NOMO-1 (cell line): Measurements from ENCODE around the gene ZNF212.

Source experiments
- DNase-seq, 2 experiments: peaks; one replicate each; lab custom pipeline; 2025; ENCODE audit not compliant: unreplicated experiment in 2 of 2; lab: John Stamatoyannopoulos, UW

Gene ZNF212

GRCh38 chr7:149239345-149240143 lies at the start of gene ZNF212:
TSS of gene ZNF212 (plus strand) at chr7:149239651. CDS start at chr7:149239779, 128 bp downstream.
- peak; percentile 67 to 78 for DNase-seq

- DNase-seq = no peak
Measured at GRCh38 chr7:149191851-149192250, 47.6 kb upstream of the ZNF212 start.

GRCh38 chr7:149194799-149195179 lies 44.7 kb upstream of the ZNF212 start:
- no peak for DNase-seq

- DNase-seq = peak; percentile 31 to 33
Measured at GRCh38 chr7:149195180-149196150, 44.0 kb upstream of the ZNF212 start, which contains the start of gene ZNF282. TSS of gene ZNF282 (plus strand) at chr7:149195546. CDS start at chr7:149195590, 44 bp downstream.

DNA sequence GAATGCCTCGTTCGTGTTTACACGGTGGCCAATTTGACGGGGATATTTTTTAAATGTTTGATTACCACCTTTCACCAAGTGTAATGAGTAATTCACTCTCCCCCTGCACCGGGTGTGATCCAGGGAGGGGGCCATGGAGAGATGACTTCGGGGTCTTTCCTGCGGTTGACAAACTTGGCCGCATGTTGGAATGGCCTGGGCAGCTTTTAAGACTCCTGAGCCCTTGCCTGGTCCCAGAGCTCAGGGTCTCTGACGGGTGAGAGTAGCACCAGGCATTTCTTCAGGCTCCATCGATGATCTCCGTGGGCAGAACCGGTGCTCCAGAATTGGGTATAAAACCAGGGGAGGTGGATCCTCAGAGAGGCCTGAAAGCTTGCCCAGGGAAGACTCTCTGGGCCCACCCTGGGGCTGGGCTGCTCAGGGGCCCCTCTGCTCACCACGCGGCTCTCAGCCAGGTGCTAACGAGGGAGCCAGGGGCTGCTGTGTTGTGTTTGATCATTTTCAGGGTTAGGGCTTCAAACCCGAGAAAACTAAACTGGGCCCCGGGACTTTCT lies 43.2 kb upstream of the ZNF212 start:
- DNase-seq = no peak

DNA sequence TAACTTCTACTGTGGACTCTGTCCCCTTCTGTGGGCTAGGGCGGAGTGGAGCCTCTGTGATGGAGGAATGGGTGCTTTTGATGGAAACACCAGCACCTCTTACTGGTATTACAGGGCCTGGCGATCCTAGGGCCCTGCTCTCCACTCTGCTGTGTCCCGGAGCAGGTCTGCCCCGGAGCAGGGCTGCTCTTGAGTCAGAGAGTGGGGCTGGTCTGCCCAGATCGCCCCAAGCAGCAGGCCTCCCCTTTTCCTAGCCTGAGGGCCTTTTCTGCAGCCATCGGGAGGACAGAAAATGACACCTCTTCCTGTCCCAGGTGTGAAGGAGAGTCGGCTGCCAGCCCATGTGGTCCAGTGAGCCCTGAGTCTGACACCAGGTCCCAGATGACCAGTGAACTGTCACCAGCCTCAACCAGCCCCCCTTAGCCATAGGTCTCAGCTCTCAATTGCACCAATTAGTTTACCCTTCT lies 42.7 kb upstream of the ZNF212 start:
- no peak for DNase-seq

GRCh38 chr7:149197675-149198074 lies 41.8 kb upstream of the ZNF212 start:
- DNase-seq = no peak

DNA sequence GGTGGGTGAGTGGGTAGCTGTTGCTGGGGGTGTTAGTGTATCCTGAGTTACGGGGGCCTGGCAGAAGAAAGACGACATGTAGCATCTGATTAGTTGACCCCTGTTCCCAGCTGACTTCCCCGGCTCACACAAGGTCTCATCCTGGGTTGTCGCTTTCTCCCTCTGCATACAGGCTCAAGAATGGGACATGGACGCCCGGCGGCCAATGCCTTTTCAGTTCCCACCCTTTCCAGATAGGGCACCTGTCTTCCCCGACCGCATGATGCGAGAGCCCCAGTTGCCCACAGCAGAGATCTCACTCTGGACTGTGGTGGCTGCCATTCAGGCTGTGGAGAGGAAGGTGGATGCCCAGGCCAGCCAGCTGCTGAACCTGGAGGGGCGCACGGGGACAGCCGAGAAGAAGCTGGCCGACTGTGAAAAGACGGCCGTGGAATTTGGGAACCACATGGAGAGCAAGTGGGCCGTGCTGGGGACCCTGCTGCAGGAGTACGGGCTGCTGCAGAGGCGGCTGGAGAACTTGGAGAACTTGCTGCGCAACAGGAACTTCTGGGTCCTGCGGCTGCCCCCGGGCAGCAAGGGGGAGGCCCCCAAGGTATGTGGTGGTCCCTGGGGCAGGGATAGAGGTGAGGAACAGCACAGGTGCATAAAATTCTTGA lies 41.2 kb upstream of the ZNF212 start:
- DNase-seq = no peak

GRCh38 chr7:149199234-149199995 lies 40.0 kb upstream of the ZNF212 start:
- DNase-seq = no peak

DNA sequence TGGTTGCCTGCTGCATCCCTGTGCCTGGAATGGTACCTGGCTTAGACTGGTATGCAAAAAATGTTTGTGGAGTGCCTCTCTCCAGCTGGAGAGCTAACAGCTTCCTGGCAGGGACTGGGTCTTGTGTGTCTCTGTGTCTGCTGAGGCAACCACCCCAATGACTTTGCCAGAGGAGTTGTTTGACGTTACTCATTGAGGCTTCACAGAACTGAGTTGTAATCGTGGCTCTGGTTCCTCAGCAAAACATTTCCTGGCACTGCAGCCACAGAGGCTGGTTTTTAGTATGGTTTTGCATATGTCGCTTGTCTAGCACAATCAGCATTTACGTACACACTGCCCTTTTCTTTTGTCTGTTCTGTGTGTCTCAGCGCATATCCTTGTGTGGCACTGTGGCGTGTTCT lies 36.6 kb upstream of the ZNF212 start:
- DNase-seq = no peak

- no peak for DNase-seq
Measured at GRCh38 chr7:149205690-149206381, 33.6 kb upstream of the ZNF212 start.

DNA sequence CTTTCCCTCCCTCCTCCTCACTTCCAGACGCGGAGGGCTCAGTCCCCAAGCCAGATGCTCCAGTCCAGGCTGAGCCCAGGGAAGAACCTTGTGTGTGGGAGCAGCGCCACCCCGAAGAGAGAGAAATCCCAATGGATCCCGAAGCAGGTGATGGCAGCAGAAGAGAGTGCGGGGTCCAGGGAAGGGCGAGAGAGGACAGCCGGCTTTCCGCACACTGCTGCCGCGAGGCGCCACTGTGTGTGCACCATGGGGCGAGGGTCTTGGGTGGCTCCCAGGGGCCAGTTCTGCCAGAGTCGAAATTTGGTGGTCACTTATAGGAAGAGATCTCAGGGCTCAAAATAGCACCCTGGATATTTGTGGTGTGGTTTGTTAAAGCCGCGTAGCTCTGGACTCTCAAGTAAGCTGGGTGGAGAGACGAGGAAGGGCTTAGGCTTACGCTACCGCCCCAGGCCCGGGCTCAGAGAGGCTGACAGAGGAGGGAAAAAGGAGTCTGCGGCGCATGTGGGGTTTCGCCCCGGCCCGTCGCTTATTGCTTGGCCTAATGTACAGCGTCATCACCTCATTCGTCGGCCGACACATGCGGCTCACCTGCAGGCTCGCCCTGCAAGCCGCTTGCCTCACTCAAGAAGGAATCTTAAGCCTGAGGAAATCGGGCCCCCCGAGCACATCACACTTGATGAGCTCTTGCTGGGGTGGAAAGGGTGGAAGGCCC lies 32.0 kb upstream of the ZNF212 start:
- DNase-seq = no peak

DNA sequence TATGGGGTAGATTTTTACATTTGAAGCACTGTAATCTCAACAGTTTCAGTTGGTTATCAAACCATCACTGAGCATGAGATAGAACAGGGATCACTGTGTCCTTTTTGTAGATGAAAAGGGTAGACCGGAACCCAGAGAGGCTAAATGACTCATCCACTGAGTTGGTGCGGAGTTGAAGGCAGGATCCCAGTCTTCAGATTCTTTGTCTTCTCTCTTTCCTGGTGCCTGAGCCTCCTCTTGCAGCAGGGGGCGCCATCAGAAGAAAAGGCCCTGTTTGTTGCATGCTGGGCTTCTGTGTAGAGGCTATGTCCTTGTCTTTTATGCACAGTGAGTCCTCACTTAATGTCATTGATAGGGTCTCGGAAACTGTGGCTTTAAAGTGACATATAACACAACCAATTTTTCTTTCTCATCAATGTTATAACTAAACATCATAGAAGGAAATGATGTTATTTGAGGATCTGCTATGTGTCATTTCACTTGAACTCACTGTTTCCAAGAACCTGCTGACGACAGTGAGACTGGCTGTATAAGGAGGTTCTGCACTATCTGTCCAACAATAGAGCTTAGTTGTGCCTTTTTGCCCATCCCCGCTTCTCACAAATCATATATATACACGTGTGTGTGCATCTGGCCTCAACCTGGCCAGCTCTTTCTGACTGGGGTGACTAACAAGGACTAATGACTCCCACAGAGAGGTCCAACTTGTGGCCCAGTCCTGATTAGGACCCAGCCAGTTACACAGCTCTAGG lies 29.8 kb upstream of the ZNF212 start:
- DNase-seq = no peak

GRCh38 chr7:149210551-149210950 lies 28.9 kb upstream of the ZNF212 start:
- no peak for DNase-seq

- DNase-seq = no peak
Measured at GRCh38 chr7:149214020-149214720, 25.3 kb upstream of the ZNF212 start.

- DNase-seq = no peak
Measured at GRCh38 chr7:149216402-149216801, 23.0 kb upstream of the ZNF212 start.

GRCh38 chr7:149217570-149217969 lies 21.9 kb upstream of the ZNF212 start:
- no peak for DNase-seq
